ENCODE results near the gene KCNJ14.

GRCh38 chr19:48445256-48445605 is 10.1 kb upstream of the KCNJ14 start:
- peak; percentile 38 to 60 (median 48) for TF ChIP-seq CTCF (IDR thresholded peaks at IDR 0.05)
- no peak for TF ChIP-seq POLR2A (IDR thresholded peaks at IDR 0.05)
